H4 (cell line): ENCODE results near the gene STAB1. TPM values are rescaled to one million over a fixed set of nuclear protein-coding genes. Genes with fewer than 3 reads are reported as not detected.

ENCODE experiments used
- DNase-seq: peaks from one replicate; pipeline ENCODE4 v3.0.0-alpha.2; 2015; ENCODE audit warnings: low spot score
- total RNA-seq: library from RNA; depleted of rRNA; stranded (reverse); fragments of >200 nt; shearing (Covaris generic); gene quantifications from 2 replicates; pipeline ENCODE4 v1.2.3, GENCODE V29; 2014; rRNA removed

The STAB1 gene
- not detected in 2 replicates for total RNA-seq

GRCh38 chr3:52494886-52495495, at the start of gene STAB1:
Gene STAB1, plus strand, starts transcription at chr3:52495338. Its CDS starts 76 bp downstream, at chr3:52495414.
- DNase-seq: no peak

- no peak for DNase-seq
Observed at GRCh38 chr3:52446042-52446441, 49.1 kb upstream of the STAB1 start.

GRCh38 chr3:52446631-52447511, 48.3 kb upstream of the STAB1 start:
- no peak for DNase-seq

DNA sequence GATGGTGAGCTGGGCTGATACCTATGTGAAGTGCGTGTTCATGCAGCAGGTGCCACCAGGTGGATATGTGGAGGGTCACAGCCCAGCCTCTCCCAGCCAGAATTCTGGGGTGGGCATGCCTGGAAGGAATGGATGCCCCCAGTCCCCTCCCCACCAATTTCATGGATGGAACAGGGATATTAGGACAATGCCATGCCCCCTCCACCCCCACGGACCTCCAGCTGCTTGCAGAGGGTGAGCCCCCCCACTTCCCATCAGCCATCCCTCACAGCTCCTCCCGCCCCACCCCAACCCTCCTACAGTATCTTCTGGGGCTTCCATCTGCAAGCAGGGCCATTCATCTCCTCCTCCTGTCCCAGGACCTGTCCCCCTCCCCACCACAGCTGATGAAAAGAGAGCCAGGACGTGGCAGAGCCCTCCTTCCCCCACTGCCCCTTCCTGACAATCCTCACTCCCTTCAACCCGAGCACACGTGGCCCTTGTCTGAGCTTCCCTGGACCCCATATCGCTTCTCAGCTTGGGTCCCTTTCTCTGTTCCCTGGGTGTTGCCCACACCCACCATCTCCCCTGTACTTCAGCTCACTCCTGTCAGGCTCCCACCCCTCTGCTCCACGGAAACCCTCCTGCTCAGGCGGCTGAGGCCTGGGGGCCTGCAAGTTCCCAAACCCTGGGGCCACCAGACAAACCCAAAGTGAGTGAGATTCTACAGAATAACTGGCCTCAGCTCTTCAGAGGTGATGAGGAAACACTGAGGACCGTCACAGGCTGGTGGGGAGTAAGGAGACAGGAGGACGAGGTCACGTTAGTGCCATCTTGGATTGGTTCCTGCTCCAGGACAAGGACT, 47.4 kb upstream of the STAB1 start:
- no peak for DNase-seq

DNA sequence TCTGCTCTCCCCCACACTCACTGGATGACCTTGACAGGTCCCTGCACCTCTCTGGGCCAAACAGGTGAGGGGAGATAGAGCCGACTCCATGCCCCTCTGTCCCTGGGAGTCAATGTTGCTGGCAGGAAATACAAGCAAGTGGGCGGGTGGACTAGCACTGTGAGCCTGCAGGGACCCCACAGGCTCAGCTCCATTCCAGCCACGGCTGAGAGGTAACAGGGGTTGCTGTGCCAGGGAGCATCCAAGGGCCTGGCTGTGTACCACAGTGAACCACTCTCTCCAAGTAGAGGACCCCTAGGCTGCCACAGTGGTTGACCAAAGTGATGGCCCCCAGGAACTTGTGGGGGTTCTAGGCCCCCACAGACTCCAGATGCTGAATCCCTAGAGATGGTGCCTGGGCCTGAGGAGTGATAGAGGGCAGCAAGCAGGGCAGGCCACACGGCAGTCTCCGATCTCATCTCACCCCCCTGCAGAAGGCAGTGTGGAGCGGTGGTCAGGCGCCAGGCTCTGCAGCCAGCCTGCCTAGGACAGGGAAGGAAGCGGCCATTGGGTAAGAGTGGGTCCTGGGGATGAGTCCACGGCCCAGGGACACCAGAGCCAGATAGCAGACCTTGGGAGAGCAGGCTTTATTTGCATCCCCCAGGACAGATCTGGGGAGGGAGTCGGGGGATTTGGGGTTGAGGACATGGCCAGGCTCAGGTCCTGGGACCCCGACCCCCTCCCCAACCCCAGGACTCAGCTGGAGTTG, 44.5 kb upstream of the STAB1 start:
- no peak for DNase-seq

GRCh38 chr3:52451237-52452083, 43.7 kb upstream of the STAB1 start:
- no peak for DNase-seq

DNA sequence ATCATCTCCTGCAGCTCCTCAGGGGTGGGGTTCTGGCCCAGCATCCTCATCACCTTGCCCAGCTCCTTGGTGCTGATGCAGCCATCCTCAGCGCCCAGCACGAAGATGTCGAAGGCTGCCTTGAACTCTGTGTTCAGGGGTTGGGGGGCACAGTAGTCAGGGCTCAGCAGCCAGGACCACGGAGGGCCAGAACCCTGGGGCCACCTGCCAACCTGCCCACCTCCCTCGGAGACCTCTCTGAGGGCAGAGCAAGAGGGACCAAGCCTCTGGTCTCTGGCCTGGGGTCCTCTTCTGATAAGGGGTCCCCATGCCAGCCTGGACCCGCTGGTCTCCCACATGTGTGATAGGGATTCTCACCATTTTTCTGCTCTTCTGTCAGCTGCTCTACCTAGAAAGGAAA, 43.0 kb upstream of the STAB1 start:
- DNase-seq: no peak

- DNase-seq: no peak
Observed at GRCh38 chr3:52452570-52453221, 42.4 kb upstream of the STAB1 start.

DNA sequence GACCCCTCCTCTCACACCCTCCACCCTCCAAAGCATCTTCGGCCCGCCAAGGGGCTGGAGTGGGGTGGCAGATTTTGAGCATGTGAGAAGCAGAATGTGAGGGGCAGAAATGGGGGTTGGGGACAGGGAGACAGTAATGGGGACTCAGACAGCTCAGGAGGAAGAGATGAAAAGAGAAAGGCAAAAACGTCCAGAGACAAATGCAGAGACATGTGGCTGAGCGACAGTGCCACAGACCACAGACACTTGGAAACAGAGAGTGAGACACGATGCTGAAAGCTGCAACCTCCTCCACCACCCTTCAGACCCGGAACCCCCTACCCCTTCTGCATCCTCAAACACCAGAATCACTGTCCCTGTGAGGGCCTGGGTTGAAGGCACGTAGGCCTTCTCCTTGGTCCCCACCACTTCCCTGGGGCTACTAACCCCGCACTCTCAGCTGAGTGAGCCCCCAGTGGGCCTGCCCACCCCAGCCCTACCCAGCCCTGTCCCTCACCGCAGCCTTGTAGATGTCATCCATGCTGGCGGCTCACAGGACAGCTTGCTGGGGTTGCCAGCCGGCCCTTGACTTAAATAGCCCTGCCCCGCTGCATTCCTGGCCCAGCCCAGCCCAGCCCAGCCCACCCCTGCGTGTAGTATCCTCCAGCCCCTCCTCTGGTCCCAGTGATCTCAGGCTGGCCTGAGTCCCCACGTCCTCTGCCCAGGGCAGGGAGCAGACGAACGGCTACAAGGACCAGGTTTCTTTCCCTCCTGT, 41.5 kb upstream of the STAB1 start, which contains the start of gene TNNC1:
Gene TNNC1 (minus strand): TSS at position 546 of the 754 bp plus-strand sequence. CDS start 26 bp downstream, at position 520.
- DNase-seq: no peak

DNA sequence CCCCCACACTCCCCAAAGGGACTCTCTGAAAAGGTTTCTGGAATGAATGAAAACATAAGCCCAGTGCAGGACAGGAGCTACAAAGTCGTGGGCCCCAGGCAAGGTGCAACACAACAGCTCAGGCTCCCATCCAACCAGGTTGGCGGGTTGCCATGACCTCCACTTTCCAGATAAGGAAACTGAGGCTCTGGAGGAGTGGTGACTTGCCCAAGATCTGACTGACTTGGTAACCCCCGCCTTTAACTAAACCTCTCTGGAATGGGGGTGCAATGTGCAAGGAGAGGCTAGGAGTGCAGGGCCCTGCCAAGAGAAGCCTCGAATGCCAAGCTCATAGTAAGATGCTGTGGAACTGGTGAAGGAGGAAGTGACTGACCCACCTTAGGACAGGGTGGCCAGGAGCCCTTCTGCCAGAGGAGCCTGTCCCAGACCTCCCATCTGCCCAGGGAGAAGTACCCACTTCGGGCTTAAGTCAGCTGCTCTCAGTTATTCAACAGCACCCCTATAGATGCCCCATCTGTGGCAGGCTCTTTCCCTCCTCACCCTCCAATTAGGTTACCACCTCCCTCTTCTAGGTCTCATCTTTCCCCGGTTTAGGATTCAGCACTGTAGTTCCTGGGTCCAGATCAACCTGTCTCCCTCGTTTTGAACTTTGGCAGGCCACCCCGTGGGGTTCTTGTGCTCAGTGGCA, 40.7 kb upstream of the STAB1 start:
- DNase-seq: no peak

DNA sequence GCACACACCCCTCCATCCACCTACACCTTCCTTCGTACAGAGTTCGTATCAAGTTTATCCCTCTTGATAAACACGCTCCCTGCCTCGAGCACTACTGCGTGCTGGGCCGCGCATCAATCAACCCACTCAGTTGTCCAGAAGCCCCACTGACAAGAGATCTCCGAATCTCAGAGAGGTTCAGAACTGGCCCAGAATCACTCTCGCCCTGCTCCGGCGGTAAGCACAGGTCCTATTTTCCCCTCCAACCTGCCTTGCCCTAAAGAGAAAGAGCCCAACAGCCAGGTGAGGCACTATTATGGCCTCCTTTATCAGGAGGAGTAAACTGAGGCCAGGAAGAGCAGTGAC, 40.2 kb upstream of the STAB1 start:
- no peak for DNase-seq

DNA sequence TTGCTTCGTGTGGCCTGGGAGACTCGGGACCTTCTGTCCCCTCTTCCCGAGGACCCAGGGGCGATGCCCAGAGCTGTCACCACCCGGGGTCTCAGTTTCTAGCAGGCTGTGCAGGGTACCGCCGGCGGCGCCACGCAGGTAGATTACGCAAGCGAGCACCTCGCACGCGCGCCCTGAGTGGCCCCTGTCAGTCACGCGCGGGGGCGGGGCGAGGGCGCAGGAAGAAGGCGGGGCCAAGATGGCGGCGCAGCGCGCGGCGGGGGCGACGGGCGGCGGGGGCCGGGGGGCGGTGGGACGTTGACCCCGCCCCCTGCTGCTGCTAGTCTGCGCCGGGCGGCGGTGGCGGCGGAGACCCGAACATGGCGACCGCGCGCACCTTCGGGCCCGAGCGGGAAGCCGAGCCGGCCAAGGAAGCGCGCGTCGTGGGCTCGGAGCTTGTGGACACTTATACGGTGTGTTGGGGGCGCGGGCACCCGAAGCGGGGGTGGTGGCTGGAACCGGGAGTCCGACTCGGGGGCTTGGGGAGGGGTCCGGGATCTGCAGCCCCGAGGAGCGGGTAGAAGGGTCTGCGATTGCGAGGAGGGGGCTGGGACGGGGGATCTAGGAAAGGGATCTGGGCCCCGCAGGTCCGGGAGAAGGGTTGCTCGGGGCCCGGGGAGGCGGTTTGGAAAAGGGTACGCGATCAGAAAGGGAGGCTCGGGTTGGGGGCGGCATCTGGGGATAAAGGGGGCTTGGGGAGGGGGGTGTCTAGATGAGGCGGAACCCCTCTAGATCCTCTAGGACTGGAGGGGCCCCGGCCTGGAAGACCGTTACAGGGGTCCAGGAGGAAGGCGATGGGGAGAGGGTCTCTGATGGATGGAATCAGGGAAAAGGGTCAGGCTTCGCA, 39.6 kb upstream of the STAB1 start, which contains the start of gene NISCH:
Gene NISCH (plus strand): TSS at position 322 of the 886 bp plus-strand sequence. CDS start 38 bp downstream, at position 360.
- DNase-seq: peak; percentile 47

- no peak for DNase-seq
Observed at GRCh38 chr3:52456169-52456799, 38.9 kb upstream of the STAB1 start.

DNA sequence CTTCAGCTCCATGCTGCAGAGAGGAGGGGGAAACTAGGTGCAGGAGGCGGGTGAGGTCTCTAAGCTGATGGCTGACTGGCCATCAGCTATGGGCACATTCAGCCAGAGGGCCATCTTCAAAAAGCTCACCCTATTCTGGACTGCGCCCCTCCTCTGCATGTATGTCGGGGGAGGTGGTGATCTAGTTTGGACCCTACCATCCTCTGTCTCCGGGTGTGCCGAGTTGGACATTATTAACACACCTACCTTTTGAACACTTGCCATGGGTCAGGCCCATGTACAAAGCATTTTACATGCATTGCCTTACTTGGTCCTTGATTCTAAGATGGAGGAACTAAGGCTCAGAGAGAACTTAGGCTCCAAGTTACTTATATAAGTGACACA, 38.3 kb upstream of the STAB1 start:
- DNase-seq: no peak

GRCh38 chr3:52458031-52458760, 36.9 kb upstream of the STAB1 start:
- no peak for DNase-seq
